Prostate gland (tissue), 2 donors: Measurements from ENCODE around the gene FBXL7. TPM values are rescaled to one million over a fixed set of nuclear protein-coding genes. Genes with fewer than 3 reads are reported as not detected.
A peak's percentile ranks its signal among the peaks of the same experiment; 100 is the strongest.

Experiments
- DNase-seq: peaks from one replicate; pipeline ENCODE4 v3.0.0-alpha.2; 2019; ENCODE audit warnings: low spot score
- H3K27ac ChIP-seq, 2 donors: fragments of 200-600 bp; sonication (generic); 2 replicates each; pipeline ENCODE4 v1.5.1; 2017 to 2019
- H3K27me3 ChIP-seq: fragments of 200-600 bp; sonication (generic); replicated peaks from 2 replicates; pipeline ENCODE4 v1.5.1; 2019; ENCODE audit not compliant: insufficient read depth
- H3K36me3 ChIP-seq, 2 donors: fragments of 200-600 bp; sonication (generic); 1 replicate in 1 of 2; 2 replicates in 1 of 2; pipeline versions ENCODE4 v1.5.1 to v1.8.1; 2017 to 2019
- H3K4me1 ChIP-seq: fragments of 200-600 bp; sonication (generic); replicated peaks from 2 replicates; pipeline ENCODE4 v1.5.1; 2019
- H3K4me3 ChIP-seq, 2 donors: fragments of 200-600 bp; sonication (generic); 2 replicates each; pipeline ENCODE4 v1.5.1; 2017 to 2019
- H3K9me3 ChIP-seq: fragments of 200-600 bp; sonication (generic); 2 replicates; pipeline ENCODE4 v1.5.1; 2017
- POLR2A ChIP-seq: fragments of 450-650 bp; IDR thresholded peaks from one replicate; pipeline ENCODE4 v1.6.1; 2016; ENCODE audit warnings: antibody characterized with exemption, mild to moderate bottlenecking
- POLR2AphosphoS5 ChIP-seq: sonication (generic); formaldehyde crosslinking; IDR thresholded peaks from one replicate; pipeline ENCODE4 v1.6.1; 2017; ENCODE audit warnings: antibody characterized with exemption
- WGBS: methylation state at CpG from one replicate; pipeline ENCODE4 v1.1.5; 2018; 5-methylcytosine and 5-hydroxymethylcytosine counted together
- intact Hi-C: fragments of 100-400 bp; cut with DNase I; formaldehyde crosslinking; loops from one replicate; pipeline ENCODE4 v1.14.2; 2022
- total RNA-seq, 2 donors: library from RNA; depleted of rRNA; stranded (reverse); fragments of >200 nt; gene quantifications; one replicate each; pipeline ENCODE4 v1.1.0, GENCODE V29; 2016
- TF ChIP-seq, protein P1 (sequence below), 4 experiments: fragments of 200-600 bp in 2 of 4; fragments of 450-650 bp in 2 of 4; sonication (generic) in 2 of 4; IDR thresholded peaks; 1 replicate in 3 of 4; 2 replicates in 1 of 4; pipeline ENCODE4 v1.5.1; 2016 to 2019; ENCODE audit warnings: antibody characterized with exemption in 4 of 4, mild to moderate bottlenecking in 2 of 4, moderate library complexity in 2 of 4

The FBXL7 gene
- total RNA-seq, 2 donors from 2014 or later: 21.2 to 24.2 TPM

GRCh38 chr5:15459200-15459599 is 40.8 kb upstream of the FBXL7 start:
- Histone ChIP-seq H3K9me3 (no peaks in the 10 kb centered on the region), H3K4me3 (no peak overlapping the region), H3K27me3 (no peaks in the 10 kb centered on the region), H3K27ac (no peak overlapping the region), H3K36me3 (no peaks in the 10 kb centered on the region), H3K4me1 (no peaks in the 10 kb centered on the region)
- DNase-seq: no peak
- TF ChIP-seq, protein P1, sequence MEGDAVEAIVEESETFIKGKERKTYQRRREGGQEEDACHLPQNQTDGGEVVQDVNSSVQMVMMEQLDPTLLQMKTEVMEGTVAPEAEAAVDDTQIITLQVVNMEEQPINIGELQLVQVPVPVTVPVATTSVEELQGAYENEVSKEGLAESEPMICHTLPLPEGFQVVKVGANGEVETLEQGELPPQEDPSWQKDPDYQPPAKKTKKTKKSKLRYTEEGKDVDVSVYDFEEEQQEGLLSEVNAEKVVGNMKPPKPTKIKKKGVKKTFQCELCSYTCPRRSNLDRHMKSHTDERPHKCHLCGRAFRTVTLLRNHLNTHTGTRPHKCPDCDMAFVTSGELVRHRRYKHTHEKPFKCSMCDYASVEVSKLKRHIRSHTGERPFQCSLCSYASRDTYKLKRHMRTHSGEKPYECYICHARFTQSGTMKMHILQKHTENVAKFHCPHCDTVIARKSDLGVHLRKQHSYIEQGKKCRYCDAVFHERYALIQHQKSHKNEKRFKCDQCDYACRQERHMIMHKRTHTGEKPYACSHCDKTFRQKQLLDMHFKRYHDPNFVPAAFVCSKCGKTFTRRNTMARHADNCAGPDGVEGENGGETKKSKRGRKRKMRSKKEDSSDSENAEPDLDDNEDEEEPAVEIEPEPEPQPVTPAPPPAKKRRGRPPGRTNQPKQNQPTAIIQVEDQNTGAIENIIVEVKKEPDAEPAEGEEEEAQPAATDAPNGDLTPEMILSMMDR (IDR thresholded peaks at IDR 0.05): no peak
- TF ChIP-seq POLR2AphosphoS5 (no peak), POLR2A (no peak)
- 54% methylated on average over 1 of the region's 1 CpG for WGBS
- intact Hi-C loops: no loop called here

DNA sequence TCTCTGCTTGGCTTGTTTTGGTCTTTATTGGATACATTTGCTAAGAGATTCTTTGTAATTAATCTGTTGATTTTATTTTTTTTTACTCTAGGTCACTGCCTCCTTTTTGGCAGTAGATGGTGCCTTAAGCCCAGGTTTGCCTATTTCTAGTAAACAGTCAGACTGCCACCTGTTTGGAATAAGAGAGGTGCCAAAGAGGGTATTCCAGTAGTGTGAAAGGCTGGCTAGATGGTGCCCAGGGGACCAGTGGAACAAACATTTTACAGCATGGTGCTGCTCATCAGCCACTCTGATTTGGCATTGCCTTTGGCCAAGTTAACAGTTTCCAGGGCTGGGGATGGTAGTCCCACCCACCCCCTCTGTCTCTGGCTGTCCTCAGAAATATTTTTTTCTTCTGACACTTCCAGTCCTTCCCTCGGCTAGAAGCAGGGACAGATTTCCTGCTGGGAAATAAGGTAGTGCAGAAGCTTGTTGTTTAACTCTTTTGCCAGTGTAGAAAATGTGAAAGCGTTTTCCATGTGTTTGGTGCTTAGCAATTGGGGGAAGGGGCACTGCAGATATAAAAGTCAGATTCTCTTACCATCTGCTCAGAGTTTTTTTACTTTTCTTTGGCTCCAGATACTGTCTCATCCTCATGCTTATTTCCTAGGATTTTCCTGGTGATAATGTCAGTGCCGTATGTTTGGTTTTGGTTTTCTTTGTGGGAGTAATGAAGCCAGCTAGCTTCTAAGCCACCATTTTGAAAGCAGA is 36.6 kb upstream of the FBXL7 start:
- H3K27ac ChIP-seq: no peak overlapping the region
- intact Hi-C loops: no loop called here
- no peak for DNase-seq
- H3K4me3 ChIP-seq: no peak overlapping the region
- no peaks in the 10 kb centered on the region for H3K9me3 ChIP-seq
- no peaks in the 10 kb centered on the region for H3K36me3 ChIP-seq
- WGBS: 78% methylated on average over 3 of the region's 3 CpGs
- H3K27me3 ChIP-seq: no peaks in the 10 kb centered on the region
- no peaks in the 10 kb centered on the region for H3K4me1 ChIP-seq
- no peak for TF ChIP-seq POLR2A
- TF ChIP-seq, protein P1 (IDR thresholded peaks at IDR 0.05): peak in 3 of 4 experiments; percentile 18 to 64 (median 41)
- no peak for TF ChIP-seq POLR2AphosphoS5

DNA sequence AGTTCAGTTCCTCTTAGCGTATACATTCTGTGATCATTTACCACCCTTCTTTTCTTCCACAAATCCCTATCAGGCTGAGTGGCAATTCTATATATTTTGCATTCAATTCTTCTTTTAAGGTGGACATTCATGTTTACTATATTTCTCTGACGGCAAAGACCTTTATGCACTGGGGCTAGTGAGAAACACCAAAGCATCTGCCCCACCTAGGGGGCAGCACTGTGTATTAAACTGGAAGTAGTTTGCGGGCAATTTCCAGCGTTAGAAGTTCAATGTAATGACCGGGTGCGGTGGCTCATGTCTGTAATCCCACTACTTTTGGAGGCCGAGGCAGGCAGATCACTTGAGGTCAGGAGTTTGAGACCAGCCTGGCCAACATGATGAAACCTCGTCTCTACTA is 27.9 kb upstream of the FBXL7 start:
- Histone ChIP-seq H3K4me1 (no peaks in the 10 kb centered on the region), H3K4me3 (no peak overlapping the region), H3K36me3 (no peaks in the 10 kb centered on the region), H3K9me3 (no peaks in the 10 kb centered on the region), H3K27me3 (no peaks in the 10 kb centered on the region), H3K27ac (no peak overlapping the region)
- intact Hi-C loops: no loop called here
- no peak for TF ChIP-seq POLR2AphosphoS5
- TF ChIP-seq, protein P1 (IDR thresholded peaks at IDR 0.05): no peak
- TF ChIP-seq POLR2A: no peak
- 93% methylated on average over 8 of the region's 8 CpGs for WGBS
- no peak for DNase-seq

DNA sequence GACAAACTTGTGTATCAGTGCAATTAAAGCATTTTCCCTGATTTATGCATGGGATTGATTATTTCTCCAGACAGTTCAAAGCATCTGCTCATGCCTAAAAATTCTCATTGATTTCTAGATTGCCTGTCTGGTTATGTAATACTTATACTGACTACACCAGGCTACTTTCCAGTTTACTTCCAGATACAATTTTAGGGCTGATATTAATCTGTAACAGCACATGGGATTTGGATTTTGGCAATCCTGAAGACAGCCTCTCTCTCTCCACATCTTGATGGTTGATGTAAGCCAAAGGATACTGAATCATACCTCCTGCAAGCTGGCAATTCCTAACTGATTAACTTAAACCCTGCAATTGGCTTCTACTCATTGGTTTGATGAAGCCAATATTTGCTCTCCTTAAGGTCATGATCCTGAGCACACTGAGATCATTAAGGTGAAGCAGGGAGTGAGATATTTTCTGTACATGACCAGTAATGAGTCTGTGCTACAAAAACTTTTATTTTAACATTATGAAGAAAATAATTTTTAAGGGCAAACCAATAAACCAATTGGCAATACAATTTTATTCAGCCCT is 25.7 kb upstream of the FBXL7 start:
- no peaks in the 10 kb centered on the region for H3K36me3 ChIP-seq
- no peaks in the 10 kb centered on the region for H3K9me3 ChIP-seq
- TF ChIP-seq POLR2AphosphoS5 (no peak), POLR2A (no peak)
- TF ChIP-seq, protein P1 (IDR thresholded peaks at IDR 0.05): no peak
- H3K4me1 ChIP-seq: no peaks in the 10 kb centered on the region
- intact Hi-C loops: no loop called here
- no peak for DNase-seq
- H3K27me3 ChIP-seq: no peaks in the 10 kb centered on the region
- no peak overlapping the region for H3K4me3 ChIP-seq
- H3K27ac ChIP-seq: no peak overlapping the region

- no peak overlapping the region for H3K27ac ChIP-seq
- 84% methylated on average over 7 of the region's 7 CpGs for WGBS
- no peaks in the 10 kb centered on the region for H3K4me1 ChIP-seq
- H3K4me3 ChIP-seq: no peak overlapping the region
- DNase-seq: no peak
- no peak for TF ChIP-seq POLR2AphosphoS5
- no peak for TF ChIP-seq POLR2A
- TF ChIP-seq, protein P1 (IDR thresholded peaks at IDR 0.05): no peak
- no peaks in the 10 kb centered on the region for H3K27me3 ChIP-seq
- intact Hi-C loops: no loop called here
- no peaks in the 10 kb centered on the region for H3K9me3 ChIP-seq
- H3K36me3 ChIP-seq: no peaks in the 10 kb centered on the region
Observed at GRCh38 chr5:15475367-15475766, 24.6 kb upstream of the FBXL7 start.
